HCT116 (cell line): ENCODE measurements around the gene ACOT8. TPM values are rescaled to one million over a fixed set of nuclear protein-coding genes. Genes with fewer than 3 reads are reported as not detected.
A peak's percentile ranks its signal among the peaks of the same experiment; 100 is the strongest.

Experiments used
- ATAC-seq: fragments of 200-7000 bp; cut with Tn5 transposase; 2 replicates; pipeline ENCODE4 v1.9.1; 2020; ENCODE audit warnings: mild to moderate bottlenecking, moderate library complexity
- BruUV-seq: library from RNA; stranded (reverse); fragments of 400-500 nt; replicated peaks from 2 replicates; lab custom pipeline; 2021; lab: Mats Ljungman, UMichigan
- CTCF ChIA-PET: fragments of 300-600 bp; sonication (Branson Sonifier 250); formaldehyde crosslinking; loops from one replicate; lab custom pipeline; 2021; ENCODE audit warnings: antibody characterized with exemption; lab: Charles Lee
- POLR2A ChIA-PET: fragments of 300-600, 350-600 bp; sonication (Branson Sonifier 250); formaldehyde crosslinking; loops from one replicate; lab custom pipeline; 2021; ENCODE audit warnings: antibody characterized with exemption; lab: Charles Lee
- RAD21 ChIA-PET, 2 experiments: fragments of 300-600 bp; sonication (Branson Sonifier 250); formaldehyde crosslinking; loops; one replicate each; lab custom pipeline; 2023; ENCODE audit warnings: low total read pairs in 2 of 2; ENCODE audit not compliant: uncharacterized antibody in 2 of 2, unreplicated experiment in 2 of 2, low non-redundant PET in 1 of 2; lab: Charles Lee
- DNase-seq: peaks from one replicate; pipeline ENCODE4 v3.0.0-alpha.2; 2010; ENCODE audit warnings: low read depth, low spot score
- H2AFZ ChIP-seq: fragments of 200-600 bp; shearing (Covaris generic), sonication (generic); 2 replicates; pipeline ENCODE4 v1.6.1; 2017; ENCODE audit warnings: low read depth, mixed run types, mixed read lengths, antibody characterized with exemption, low read length; ENCODE audit not compliant: poor library complexity, severe bottlenecking
- H3K27ac ChIP-seq: 2 replicates; pipeline ENCODE4 v1.5.1; 2012; ENCODE audit warnings: low read depth, low read length
- H3K27me3 ChIP-seq: fragments of 200-600 bp; sonication (generic); 2 replicates; pipeline ENCODE4 v1.6.1; 2016; ENCODE audit warnings: mixed run types, low read length, mixed read lengths; ENCODE audit not compliant: insufficient read depth
- H3K36me3 ChIP-seq, 2 experiments: fragments of 200-500 bp in 1 of 2; fragments of 200-600 bp in 1 of 2; sonication (Bioruptor generic) in 1 of 2; sonication (generic) in 1 of 2; 2 replicates each; pipeline versions ENCODE4 v1.5.1 to v1.6.1; 2014 to 2016; ENCODE audit warnings: low read length in 2 of 2, inconsistent platforms in 1 of 2, mixed read lengths in 1 of 2, mixed run types in 1 of 2; ENCODE audit not compliant: insufficient read depth in 2 of 2, control insufficient read depth in 1 of 2
- H3K4me1 ChIP-seq, 2 experiments: fragments of 200-600 bp in 1 of 2; sonication (generic) in 1 of 2; 2 replicates each; pipeline versions ENCODE4 v1.5.1 to v1.6.1; 2012 to 2017; ENCODE audit warnings: low read length in 2 of 2, inconsistent platforms in 1 of 2, mild to moderate bottlenecking in 1 of 2, mixed read lengths in 1 of 2, mixed run types in 1 of 2, moderate library complexity in 1 of 2; ENCODE audit not compliant: insufficient read depth in 2 of 2, control insufficient read depth in 1 of 2
- H3K4me2 ChIP-seq: fragments of 200-600 bp; sonication (generic); 2 replicates; pipeline ENCODE4 v1.6.1; 2017; ENCODE audit warnings: mixed run types, low read length, mixed read lengths
- H3K4me3 ChIP-seq, 2 experiments: fragments of 200-600 bp in 1 of 2; sonication (generic) in 1 of 2; replicated peaks in 1 of 2; 2 replicates each; pipeline ENCODE4 v1.5.1; 2011 to 2016; ENCODE audit warnings: low read length in 2 of 2, control low read depth in 1 of 2, low read depth in 1 of 2, mild to moderate bottlenecking in 1 of 2, mixed read lengths in 1 of 2, mixed run types in 1 of 2
- H3K79me2 ChIP-seq: fragments of 200-600 bp; sonication (generic); 2 replicates; pipeline ENCODE4 v1.6.1; 2017; ENCODE audit warnings: mild to moderate bottlenecking, mixed run types, low read length, moderate library complexity, mixed read lengths; ENCODE audit not compliant: insufficient read depth
- H3K9ac ChIP-seq: fragments of 200-600 bp; sonication (generic); 2 replicates; pipeline ENCODE4 v1.6.1; 2016; ENCODE audit warnings: low read length, mixed read lengths
- H3K9me2 ChIP-seq: fragments of 200-600 bp; sonication (generic), shearing (Covaris generic); 2 replicates; pipeline ENCODE4 v1.6.1; 2017; ENCODE audit warnings: mixed run types, mild to moderate bottlenecking, moderate library complexity; ENCODE audit not compliant: insufficient read depth
- H3K9me3 ChIP-seq, 2 experiments: fragments of 200-500 bp in 1 of 2; fragments of 200-600 bp in 1 of 2; sonication (Bioruptor generic) in 1 of 2; sonication (generic) in 1 of 2; 2 replicates each; pipeline ENCODE4 v1.6.1; 2014 to 2017; ENCODE audit warnings: low read length in 2 of 2, mixed read lengths in 2 of 2, inconsistent platforms in 1 of 2, low read depth in 1 of 2, mild to moderate bottlenecking in 1 of 2, mixed run types in 1 of 2, moderate library complexity in 1 of 2; ENCODE audit not compliant: control insufficient read depth in 1 of 2, insufficient read depth in 1 of 2
- H4K20me1 ChIP-seq: fragments of 200-600 bp; sonication (generic), shearing (Covaris generic); 2 replicates; pipeline ENCODE4 v1.6.1; 2017; ENCODE audit warnings: mixed run types, mild to moderate bottlenecking, moderate library complexity; ENCODE audit not compliant: insufficient read depth
- EZH2 ChIP-seq: fragments of 200-600 bp; sonication (generic); IDR thresholded peaks from 2 replicates; pipeline ENCODE4 v1.6.1; 2017; ENCODE audit warnings: antibody characterized with exemption, mixed run types
- JUND ChIP-seq: IDR thresholded peaks from 2 replicates; pipeline ENCODE4 v1.6.1; 2012
- SP1 ChIP-seq: IDR thresholded peaks from 2 replicates; pipeline ENCODE4 v1.6.1; 2012; ENCODE audit warnings: low read depth
- intact Hi-C: fragments of 100-400 bp; cut with micrococcal nuclease; formaldehyde crosslinking; loops from 2 replicates; pipeline ENCODE4 v1.10.0; 2022
- total RNA-seq: library from RNA; stranded (reverse); gene quantifications from one replicate; pipeline ENCODE4 v1.2.1, GENCODE V29; 2021; ENCODE audit not compliant: unreplicated experiment

Gene ACOT8
- total RNA-seq, 1 experiment from 2014 or later: 12.2 TPM

- BruUV-seq: TSS peak; percentile 10
- no peak for DNase-seq
- Histone ChIP-seq H3K4me3 (no peak overlapping the region), H2AFZ (no peak overlapping the region), H3K9me2 (no peaks in the 10 kb centered on the region), H3K27me3 (no peaks in the 10 kb centered on the region), H4K20me1 (no peaks in the 10 kb centered on the region), H3K9ac (no peak overlapping the region), H3K36me3 (no peaks in the 10 kb centered on the region), H3K4me2 (no peak overlapping the region), H3K4me1 (peaks cover 26 to 35% of the 10 kb centered on the region in 2 experiments), H3K27ac (no peak overlapping the region), H3K9me3 (no peaks in the 10 kb centered on the region), H3K79me2 (no peaks in the 10 kb centered on the region)
- RAD21 ChIA-PET: no interaction called here
- intact Hi-C loops: loop anchor here (10.0 kb wide), 1 partner anchor 98 kb away; the partner anchor contains the start of gene PCIF1
- POLR2A ChIA-PET: no interaction called here
- no peak for ATAC-seq
- CTCF ChIA-PET: no interaction called here
- TF ChIP-seq JUND (no peak), EZH2 (no peak)
Measured at GRCh38 chr20:45836841-45837240, 20.4 kb downstream of the ACOT8 start.

GRCh38 chr20:45835825-45836224, 21.4 kb downstream of the ACOT8 start:
- no peaks in the 10 kb centered on the region for H3K9me3 ChIP-seq
- no peak for DNase-seq
- intact Hi-C loops: loop anchor here (10.0 kb wide), 1 partner anchor 99 kb away; the partner anchor contains the start of gene PCIF1
- TF ChIP-seq SP1 (peak; percentile 33; the same call in 1 of the 2 replicates), JUND (no peak)
- peaks cover 26 to 35% of the 10 kb centered on the region in 2 experiments for H3K4me1 ChIP-seq
- ChIA-PET CTCF (no interaction called here), POLR2A (no interaction called here), RAD21 (no interaction called here)
- no peaks in the 10 kb centered on the region for H3K79me2 ChIP-seq
- BruUV-seq: no TSS peak
- no peak overlapping the region for H3K27ac ChIP-seq
- H3K27me3 ChIP-seq: no peaks in the 10 kb centered on the region
- H3K4me2 ChIP-seq: peak overlapping the region; percentile 90
- no peak overlapping the region for H2AFZ ChIP-seq
- H3K9ac ChIP-seq: no peak overlapping the region; the same call in 1 of the 2 replicates
- no peaks in the 10 kb centered on the region for H3K36me3 ChIP-seq
- peak; percentile 12; the same call in 1 of the 2 replicates for ATAC-seq
- H3K9me2 ChIP-seq: no peaks in the 10 kb centered on the region
- H3K4me3 ChIP-seq: no peak overlapping the region
- no peaks in the 10 kb centered on the region for H4K20me1 ChIP-seq
